WTC11 (cell line): Measurements from ENCODE around the gene DAPK1.

Experiments
- AR ChIP-seq: fragments of 250-450 bp; sonication (Bioruptor Pico); IDR thresholded peaks from 2 replicates; pipeline ENCODE4 v1.9.0; 2021; ENCODE audit warnings: mild to moderate bottlenecking
- ATF2 ChIP-seq: sonication (generic); formaldehyde crosslinking; IDR thresholded peaks from 2 replicates; pipeline ENCODE4 v1.8.1; 2022; ENCODE audit warnings: low read depth, missing genetic modification reagents, borderline replicate concordance
- ATF3 ChIP-seq: sonication (generic); formaldehyde crosslinking; conservative IDR thresholded peaks from 2 replicates; pipeline ENCODE4 v1.8.1; 2022; ENCODE audit warnings: mild to moderate bottlenecking, missing genetic modification reagents
- CTCF ChIP-seq: fragments of 200-600 bp; IDR thresholded peaks from 2 replicates; pipeline ENCODE4 v1.8.0; 2022; ENCODE audit warnings: antibody characterized with exemption
- E2F1 ChIP-seq: sonication (generic); formaldehyde crosslinking; IDR thresholded peaks from 2 replicates; pipeline ENCODE4 v1.8.0; 2022; ENCODE audit warnings: mild to moderate bottlenecking, missing genetic modification reagents
- E2F5 ChIP-seq: sonication (generic); formaldehyde crosslinking; IDR thresholded peaks from 2 replicates; pipeline ENCODE4 v1.8.1; 2022; ENCODE audit warnings: mild to moderate bottlenecking, moderate library complexity, missing genetic modification reagents
- FOXP4 ChIP-seq: sonication (generic); formaldehyde crosslinking; IDR thresholded peaks from 2 replicates; pipeline ENCODE4 v1.8.0; 2022; ENCODE audit warnings: mild to moderate bottlenecking, missing genetic modification reagents
- GRHL2 ChIP-seq: fragments of 250-450 bp; sonication (Bioruptor Pico); IDR thresholded peaks from 2 replicates; pipeline ENCODE4 v1.8.0; 2022; ENCODE audit warnings: mild to moderate bottlenecking, moderate library complexity; ENCODE audit not compliant: insufficient replicate concordance, severe bottlenecking
- MYBL2 ChIP-seq: sonication (generic); formaldehyde crosslinking; IDR thresholded peaks from 2 replicates; pipeline ENCODE4 v1.8.1; 2023; ENCODE audit warnings: mild to moderate bottlenecking, moderate library complexity, missing genetic modification reagents
- ZMAT4 ChIP-seq: fragments of 250-450 bp; sonication (Bioruptor Pico); IDR thresholded peaks from 2 replicates; pipeline ENCODE4 v1.9.0; 2021; ENCODE audit warnings: mild to moderate bottlenecking

- TF ChIP-seq ZMAT4 (CRISPR knock-in tag) (no peak), CTCF (no peak), MYBL2 (CRISPR knock-in tag) (no peak), E2F5 (CRISPR knock-in tag) (no peak), ATF2 (CRISPR knock-in tag) (no peak), E2F1 (CRISPR knock-in tag) (no peak), FOXP4 (CRISPR knock-in tag) (no peak), AR (CRISPR knock-in tag) (no peak), GRHL2 (CRISPR knock-in tag) (no peak), ATF3 (CRISPR knock-in tag) (no peak)
Measured at GRCh38 chr9:87556039-87556438, 58.4 kb downstream of the DAPK1 start.
